Breast epithelium (tissue), 3 donors: Measurements from ENCODE around the gene GRP.

Source experiments
- CTCF ChIP-seq, 3 donors: fragments of 450-650 bp; IDR thresholded peaks; one replicate each; pipeline ENCODE4 v1.5.1; 2016 to 2017; ENCODE audit warnings: antibody characterized with exemption in 3 of 3, mild to moderate bottlenecking in 3 of 3, moderate library complexity in 3 of 3
- POLR2A ChIP-seq: fragments of 450-650 bp; IDR thresholded peaks from one replicate; pipeline ENCODE4 v1.6.1; 2016; ENCODE audit warnings: antibody characterized with exemption, mild to moderate bottlenecking, moderate library complexity
- POLR2AphosphoS5 ChIP-seq, 3 donors: sonication (generic); formaldehyde crosslinking; IDR thresholded peaks; one replicate each; pipeline ENCODE4 v1.6.1; 2017; ENCODE audit warnings: antibody characterized with exemption in 3 of 3

GRCh38 chr18:59229701-59230443 lies 9.9 kb downstream of the GRP start:
- TF ChIP-seq POLR2A (no peak), CTCF (IDR thresholded peaks at IDR 0.05) (no peak), POLR2AphosphoS5 (IDR thresholded peaks at IDR 0.05) (no peak)
